ENCODE results near the gene TBC1D22A.

- no peak for TF ChIP-seq ZNF274 (IDR thresholded peaks at IDR 0.05; ENCODE audit: low read depth, low read length)
- no peak for TF ChIP-seq CTCF (IDR thresholded peaks at IDR 0.05 in 2 of 3, conservative IDR thresholded peaks at IDR 0.05 in 1 of 3; ENCODE audit: borderline replicate concordance in 1 of 3, insufficient read depth in 1 of 3, low read depth in 2 of 3, low read length in 2 of 3)
- TF ChIP-seq EZH2 (IDR thresholded peaks at IDR 0.05): no peak
- no peak for TF ChIP-seq EZH2phosphoT487 (IDR thresholded peaks at IDR 0.05; ENCODE audit: borderline replicate concordance)
- no peak for TF ChIP-seq JUND (IDR thresholded peaks at IDR 0.05)
- TF ChIP-seq POLR2AphosphoS5 (IDR thresholded peaks at IDR 0.05; ENCODE audit: low read depth, low read length): no peak
- no peak for TF ChIP-seq POLR2A (IDR thresholded peaks at IDR 0.05; ENCODE audit: borderline replicate concordance, extremely low read depth, insufficient read depth, insufficient read length)
- no peak for TF ChIP-seq MAX (IDR thresholded peaks at IDR 0.05)
- no peak for TF ChIP-seq CEBPB (IDR thresholded peaks at IDR 0.05; ENCODE audit: low read depth)
- no peak for TF ChIP-seq FOSL1 (IDR thresholded peaks at IDR 0.05; ENCODE audit: low read depth)
These were observed 145.1 kb downstream of the TBC1D22A start for GRCh38 chr22:46907241-46908215.
